ENCODE measurements around the gene CD82.
A peak's percentile ranks its signal among the peaks of the same experiment; 100 is the strongest.

Gene CD82

DNA sequence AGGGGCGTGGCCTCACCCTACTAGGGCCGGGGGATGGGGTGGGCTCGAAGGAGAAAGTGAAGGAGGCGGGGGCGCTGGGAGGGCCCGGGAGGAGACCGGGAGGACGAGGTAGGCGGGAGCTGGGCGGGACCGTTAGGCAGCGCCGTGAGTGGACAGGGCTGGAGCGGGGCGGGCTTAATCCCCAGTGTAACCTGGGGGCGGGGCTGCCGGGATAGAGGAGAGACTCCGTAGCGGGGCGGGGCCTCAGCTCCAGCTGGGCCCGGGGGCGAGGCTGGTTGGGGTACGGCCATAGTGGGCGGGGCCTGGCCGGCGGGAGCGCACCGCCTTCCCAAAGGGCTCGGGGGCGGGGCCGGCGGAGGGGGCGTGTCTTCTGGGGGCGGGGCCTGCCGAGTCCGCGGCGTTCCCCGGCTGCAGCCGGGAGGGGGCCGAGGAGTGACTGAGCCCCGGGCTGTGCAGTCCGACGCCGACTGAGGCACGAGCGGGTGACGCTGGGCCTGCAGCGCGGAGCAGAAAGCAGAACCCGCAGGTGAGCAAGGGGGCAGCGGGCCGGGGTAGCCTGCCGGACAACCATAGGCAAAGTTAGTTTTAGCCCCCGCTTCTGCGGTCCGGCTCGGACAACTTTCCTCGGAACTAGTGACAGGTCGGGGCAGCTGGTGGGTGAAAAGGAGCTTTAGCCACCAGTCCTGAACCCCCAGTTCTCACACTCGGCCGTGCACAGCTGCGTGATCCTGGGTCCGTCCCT lies at the start of gene CD82:
Gene CD82 (plus strand): TSS at position 453 of the 742 bp plus-strand sequence. CDS start 29,000 bp downstream, outside the sequence.
- peak; percentile 85 to 95 for DNase-seq (ENCODE audit: extremely low read depth in 1 of 2, low read depth in 1 of 2)

DNA sequence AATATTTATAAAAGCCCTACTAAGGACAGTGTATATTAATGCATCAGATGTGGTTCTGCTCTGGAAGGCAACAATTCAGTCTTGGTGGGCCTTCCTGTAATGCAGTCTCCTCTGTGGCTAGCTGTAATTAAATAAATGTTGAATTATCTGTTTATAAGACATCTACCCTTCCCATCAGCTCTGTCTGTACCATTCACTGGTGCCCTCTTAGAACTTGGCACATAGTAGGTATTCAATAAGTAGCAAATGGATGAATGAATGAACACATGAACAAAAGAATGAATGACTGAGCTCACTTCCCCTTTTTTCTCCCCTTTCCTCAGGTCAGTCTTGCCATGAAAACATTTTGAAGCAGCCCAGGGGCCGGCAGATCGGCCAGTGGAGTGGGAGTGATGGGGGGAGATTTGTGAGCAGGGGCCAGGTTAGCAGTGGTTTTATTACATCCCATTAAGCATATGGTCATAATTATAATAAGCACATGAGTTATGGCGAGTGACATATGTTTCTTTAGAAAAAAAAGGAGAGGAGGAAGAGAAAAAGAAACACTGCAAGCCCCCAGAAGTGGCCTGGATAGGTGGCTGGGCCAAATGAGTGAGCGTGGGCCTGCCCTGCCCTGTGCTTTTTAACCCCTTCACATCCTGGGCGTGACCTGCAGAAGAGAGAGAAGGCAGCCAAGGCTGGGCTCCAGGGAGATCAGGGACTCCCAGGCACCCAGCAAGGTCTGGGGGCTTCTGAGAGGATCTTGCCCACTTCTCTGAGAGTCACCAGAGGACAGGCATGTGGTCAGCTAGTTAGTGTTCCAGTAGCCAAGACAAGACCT lies 48.6 kb upstream of the CD82 start:
- no peak for DNase-seq (ENCODE audit: extremely low read depth in 1 of 2, low read depth in 1 of 2)

DNA sequence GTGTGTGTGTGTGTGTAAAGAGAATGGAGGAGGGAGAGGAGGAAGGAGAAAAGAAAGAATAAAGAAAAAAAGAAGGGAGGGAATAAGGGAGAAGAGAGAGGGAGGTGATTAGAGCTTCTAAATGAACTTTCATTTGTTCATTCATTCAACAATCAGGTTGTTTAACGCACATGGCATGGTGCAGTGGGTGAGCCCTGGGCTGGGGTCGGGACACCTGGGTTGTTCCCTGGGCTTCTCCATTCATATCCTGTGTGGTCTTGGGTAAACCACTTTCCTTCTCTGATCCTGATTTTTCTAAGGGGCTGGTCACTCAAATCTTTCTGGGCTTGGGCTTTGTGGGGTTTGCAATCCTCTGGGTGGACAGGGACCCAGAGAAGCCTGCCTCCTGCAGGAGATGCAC lies 47.9 kb upstream of the CD82 start:
- no peak for DNase-seq (ENCODE audit: extremely low read depth in 1 of 2, low read depth in 1 of 2)

DNA sequence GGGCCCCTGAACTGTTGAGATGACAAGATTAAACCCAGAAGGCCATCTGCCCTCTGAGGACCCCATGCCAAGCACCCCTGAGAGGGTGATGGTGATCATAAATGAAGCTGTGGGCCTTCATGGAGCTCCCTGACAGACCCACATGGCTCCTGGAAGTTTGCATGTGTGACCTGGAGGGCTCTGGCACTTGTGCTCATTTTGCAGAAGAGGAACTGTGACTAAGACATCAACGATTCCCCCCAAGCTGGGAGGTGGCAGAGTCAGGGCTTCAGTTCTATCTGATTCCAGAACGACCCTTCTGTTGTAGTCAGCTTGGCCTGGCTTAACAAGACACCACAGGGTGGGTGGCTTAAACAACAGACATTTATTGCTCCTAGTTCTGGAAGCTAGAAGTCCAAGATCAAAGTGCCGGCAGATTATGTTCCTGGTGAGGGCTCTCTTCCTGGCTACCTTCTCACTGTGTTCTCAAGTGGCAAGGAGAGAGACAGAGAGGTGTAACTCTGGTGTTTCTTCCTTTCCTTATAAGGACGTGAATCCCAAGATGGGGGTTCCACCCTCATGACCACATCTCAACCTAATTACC lies 46.4 kb upstream of the CD82 start:
- no peak for DNase-seq (ENCODE audit: extremely low read depth in 1 of 2, low read depth in 1 of 2)

DNA sequence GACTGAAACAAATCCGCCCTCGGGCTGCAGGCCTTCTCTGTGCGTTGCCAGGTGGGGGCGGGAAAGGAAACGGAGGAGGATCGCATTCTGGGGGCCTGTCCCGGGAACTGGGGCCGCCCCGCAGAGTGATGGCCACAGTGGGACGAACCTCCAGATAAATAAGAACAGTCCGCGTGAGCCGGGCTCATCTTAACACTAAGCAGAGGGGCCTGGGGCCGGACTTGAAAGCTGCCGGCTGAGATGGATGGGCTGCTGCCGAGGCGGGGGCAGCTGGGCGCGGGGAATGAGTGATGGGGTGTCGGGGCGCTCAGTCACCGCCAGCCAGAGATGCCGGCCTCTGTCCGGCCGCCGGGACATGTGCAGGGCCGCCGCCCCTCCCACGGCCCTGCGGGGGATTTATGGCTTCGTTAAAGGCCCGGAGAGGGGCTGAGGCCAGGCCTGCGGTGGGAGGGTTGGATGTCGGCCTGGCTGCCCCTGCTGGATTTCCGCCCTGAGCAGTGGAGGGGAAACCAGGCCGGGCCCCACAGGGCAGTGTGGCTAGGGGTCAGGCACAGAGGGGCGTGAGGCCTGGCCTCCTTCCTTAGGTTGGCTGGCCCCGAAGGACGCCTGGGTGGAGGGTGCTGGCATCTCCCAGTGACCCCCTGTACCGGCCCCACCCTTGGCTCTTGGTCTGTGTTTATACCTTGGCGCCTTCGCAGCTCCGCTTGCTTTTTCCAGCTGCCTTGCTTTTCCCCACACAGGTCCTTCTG lies 45.3 kb upstream of the CD82 start:
- DNase-seq (ENCODE audit: extremely low read depth in 1 of 2, low read depth in 1 of 2) = no peak

DNA sequence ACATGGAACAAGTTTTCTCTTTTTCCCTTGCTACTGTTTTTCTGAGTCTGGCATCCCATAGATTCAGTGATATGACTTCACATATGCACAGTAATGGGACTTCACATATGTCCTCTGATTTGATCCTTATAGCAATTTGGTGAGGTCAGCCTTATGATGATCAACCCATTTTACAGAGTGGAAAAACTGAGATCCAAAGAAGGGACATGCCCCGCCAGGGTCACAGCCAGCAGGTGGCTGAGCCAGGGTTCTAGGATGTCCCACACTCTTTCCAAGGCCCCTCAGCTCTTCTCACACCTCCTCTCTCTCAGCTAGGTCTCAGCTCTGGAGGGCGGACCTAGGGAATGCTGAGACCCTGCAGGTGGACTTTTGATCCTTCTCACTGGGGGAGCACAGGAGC lies 44.3 kb upstream of the CD82 start:
- no peak for DNase-seq (ENCODE audit: extremely low read depth in 1 of 2, low read depth in 1 of 2)

DNA sequence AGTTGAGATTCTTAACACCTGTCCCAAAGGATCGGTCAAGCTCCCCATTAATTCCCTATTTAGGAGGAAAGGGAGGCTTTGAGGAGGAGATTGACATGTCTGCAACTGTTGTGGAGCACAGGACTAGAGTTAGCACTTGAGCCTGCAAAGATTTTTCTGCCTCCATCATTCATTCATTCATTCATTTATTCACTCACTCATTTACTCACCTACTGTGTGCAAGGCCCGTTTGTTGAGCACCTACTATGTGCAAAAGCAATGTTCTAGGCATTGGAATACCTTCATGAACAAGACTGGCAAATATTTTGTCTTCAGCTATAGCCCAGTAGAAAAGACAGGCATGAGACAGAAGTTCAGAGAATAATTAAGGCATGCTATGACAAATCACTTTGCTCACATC lies 43.2 kb upstream of the CD82 start:
- DNase-seq (ENCODE audit: extremely low read depth in 1 of 2, low read depth in 1 of 2) = no peak

GRCh38 chr11:44524346-44524745 lies 41.1 kb upstream of the CD82 start:
- DNase-seq (ENCODE audit: extremely low read depth in 1 of 2, low read depth in 1 of 2) = no peak

GRCh38 chr11:44524751-44525201 lies 40.7 kb upstream of the CD82 start:
- DNase-seq (ENCODE audit: extremely low read depth in 1 of 2, low read depth in 1 of 2) = no peak

GRCh38 chr11:44525473-44526252 lies 39.8 kb upstream of the CD82 start:
- DNase-seq (ENCODE audit: extremely low read depth in 1 of 2, low read depth in 1 of 2) = no peak

- no peak for DNase-seq (ENCODE audit: extremely low read depth in 1 of 2, low read depth in 1 of 2)
Measured at GRCh38 chr11:44526438-44526837, 39.0 kb upstream of the CD82 start.

GRCh38 chr11:44527476-44527875 lies 38.0 kb upstream of the CD82 start:
- no peak for DNase-seq (ENCODE audit: extremely low read depth in 1 of 2, low read depth in 1 of 2)

GRCh38 chr11:44528103-44528502 lies 37.4 kb upstream of the CD82 start:
- no peak for DNase-seq (ENCODE audit: extremely low read depth in 1 of 2, low read depth in 1 of 2)

GRCh38 chr11:44528581-44528980 lies 36.9 kb upstream of the CD82 start:
- DNase-seq (ENCODE audit: extremely low read depth in 1 of 2, low read depth in 1 of 2) = no peak

GRCh38 chr11:44529895-44530412 lies 35.5 kb upstream of the CD82 start:
- DNase-seq (ENCODE audit: extremely low read depth in 1 of 2, low read depth in 1 of 2) = no peak

DNA sequence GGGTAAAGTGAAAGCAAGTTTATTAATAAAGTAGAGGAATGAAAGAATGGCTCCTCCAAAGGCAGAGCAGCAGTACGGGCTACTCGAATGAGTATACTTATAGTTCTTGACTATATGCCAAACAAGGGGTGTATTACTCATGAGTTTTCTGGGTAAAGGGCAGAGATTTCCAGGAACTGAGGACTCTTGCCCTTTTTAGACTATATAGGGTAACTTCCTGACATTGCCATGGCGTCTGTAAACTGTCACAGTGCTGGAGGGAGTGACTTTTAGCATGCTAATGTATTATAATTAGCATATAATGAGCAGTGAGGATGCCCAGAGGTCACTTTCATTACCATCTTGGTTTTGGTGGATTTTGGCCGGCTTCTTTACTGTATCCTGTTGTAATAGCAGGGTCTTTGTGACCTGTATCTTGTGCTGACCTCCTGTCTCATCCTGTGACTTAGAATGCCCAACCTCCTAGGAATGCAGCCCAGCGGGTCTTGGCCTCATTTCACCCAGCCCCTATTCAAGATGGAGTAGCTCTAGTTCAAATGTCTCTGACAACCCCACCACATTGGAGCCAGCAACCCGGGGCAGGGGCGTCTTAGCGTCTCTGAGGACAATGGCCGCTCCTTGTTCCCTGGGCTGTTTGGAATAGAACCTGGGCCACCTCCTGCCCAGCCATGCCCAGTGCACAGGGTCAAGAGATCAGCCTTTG lies 34.9 kb upstream of the CD82 start:
- DNase-seq (ENCODE audit: extremely low read depth in 1 of 2, low read depth in 1 of 2) = no peak

DNA sequence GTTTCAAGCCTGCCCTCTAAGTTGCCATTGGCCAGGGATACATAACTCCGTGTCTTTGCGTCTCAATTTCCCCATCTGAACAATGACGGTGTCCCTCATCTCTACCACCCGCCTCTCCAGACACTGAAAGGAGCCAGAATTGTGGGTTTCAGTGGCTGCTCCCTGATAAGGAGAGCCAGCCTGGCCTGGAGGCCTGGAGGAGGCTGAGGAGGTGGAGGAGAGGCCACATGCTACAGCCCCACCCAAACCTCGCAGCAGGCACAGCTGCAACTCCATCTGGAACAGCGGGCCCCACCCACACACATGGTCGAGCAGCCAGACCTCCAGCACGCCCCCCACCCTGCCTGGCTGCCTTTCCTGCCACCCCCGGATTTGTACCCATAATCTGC lies 34.4 kb upstream of the CD82 start:
- no peak for DNase-seq (ENCODE audit: extremely low read depth in 1 of 2, low read depth in 1 of 2)

DNA sequence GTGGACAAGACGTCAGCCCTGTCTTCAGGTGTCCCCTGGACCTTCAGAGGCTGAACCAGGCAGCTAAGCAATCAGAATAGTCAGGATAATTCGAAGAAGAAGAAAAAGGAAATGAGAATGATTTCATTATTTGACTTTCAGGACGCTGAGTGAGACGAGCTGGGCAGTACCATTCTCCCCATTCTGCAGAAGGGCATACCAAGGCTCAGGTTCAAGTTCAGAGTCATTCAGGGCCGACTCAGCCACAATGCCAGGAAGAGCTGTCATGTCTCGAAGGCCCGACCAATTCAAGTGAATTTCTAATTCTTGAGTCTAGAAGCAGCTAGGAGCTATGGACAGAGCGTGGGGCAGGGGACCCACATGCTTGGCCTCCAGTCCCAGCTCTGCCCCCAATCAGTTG lies 33.8 kb upstream of the CD82 start:
- no peak for DNase-seq (ENCODE audit: extremely low read depth in 1 of 2, low read depth in 1 of 2)

GRCh38 chr11:44532809-44533208 lies 32.7 kb upstream of the CD82 start:
- DNase-seq (ENCODE audit: extremely low read depth in 1 of 2, low read depth in 1 of 2) = no peak
